Neutrophil (primary cell): ENCODE results near the gene E4F1.

ENCODE experiments used
- H3K27ac ChIP-seq: fragments of 200-600 bp; sonication (generic); 2 replicates; pipeline ENCODE4 v1.5.1; 2016; ENCODE audit warnings: mild to moderate bottlenecking, moderate library complexity
- H3K27me3 ChIP-seq: fragments of 200-600 bp; sonication (generic); 2 replicates; pipeline ENCODE4 v1.6.0; 2016; ENCODE audit warnings: mild to moderate bottlenecking
- H3K36me3 ChIP-seq: fragments of 200-600 bp; sonication (generic); 2 replicates; pipeline ENCODE4 v1.5.1; 2017
- H3K4me1 ChIP-seq, 2 experiments: fragments of 200-600 bp in 1 of 2; sonication (generic) in 1 of 2; 1 replicate in 1 of 2; 2 replicates in 1 of 2; pipeline versions ENCODE4 v1.5.1 to v1.6.1; 2013 to 2016; ENCODE audit warnings: low read depth in 1 of 2, low read length in 1 of 2, mild to moderate bottlenecking in 1 of 2, moderate library complexity in 1 of 2; ENCODE audit not compliant: control insufficient read depth in 1 of 2, insufficient read depth in 1 of 2
- H3K4me3 ChIP-seq, 2 experiments: fragments of 200-600 bp in 1 of 2; sonication (generic) in 1 of 2; 1 replicate in 1 of 2; 2 replicates in 1 of 2; pipeline ENCODE4 v1.5.1; 2013 to 2016; ENCODE audit warnings: low read depth in 1 of 2, low read length in 1 of 2, mild to moderate bottlenecking in 1 of 2, moderate library complexity in 1 of 2
- H3K9me3 ChIP-seq: fragments of 200-600 bp; sonication (generic); 2 replicates; pipeline ENCODE4 v1.5.1; 2016
- CTCF ChIP-seq: fragments of 200-600 bp; sonication (generic); IDR thresholded peaks from 2 replicates; pipeline ENCODE4 v1.5.1; 2016; ENCODE audit warnings: antibody characterized with exemption

E4F1 gene

GRCh38 chr16:2243031-2243528 is 19.7 kb downstream of the E4F1 start:
- no peaks in the 10 kb centered on the region for H3K9me3 ChIP-seq
- TF ChIP-seq CTCF = no peak
- H3K4me3 ChIP-seq = no peak overlapping the region
- no peak overlapping the region for H3K27ac ChIP-seq
- peaks cover 68% of the 10 kb centered on the region for H3K36me3 ChIP-seq
- H3K4me1 ChIP-seq = no peaks in the 10 kb centered on the region
- peaks cover 11% of the 10 kb centered on the region for H3K27me3 ChIP-seq

- H3K4me3 ChIP-seq = no peak overlapping the region
- no peaks in the 10 kb centered on the region for H3K4me1 ChIP-seq
- peaks cover 64% of the 10 kb centered on the region for H3K36me3 ChIP-seq
- H3K9me3 ChIP-seq = no peaks in the 10 kb centered on the region
- H3K27me3 ChIP-seq = peaks cover 4% of the 10 kb centered on the region
- no peak for TF ChIP-seq CTCF
- no peak overlapping the region for H3K27ac ChIP-seq
Measured at GRCh38 chr16:2243781-2244180, 20.4 kb downstream of the E4F1 start.

- H3K36me3 ChIP-seq = peaks cover 61% of the 10 kb centered on the region
- no peaks in the 10 kb centered on the region for H3K4me1 ChIP-seq
- no peaks in the 10 kb centered on the region for H3K9me3 ChIP-seq
- H3K27ac ChIP-seq = no peak overlapping the region
- no peak for TF ChIP-seq CTCF
- no peaks in the 10 kb centered on the region for H3K27me3 ChIP-seq
- no peak overlapping the region for H3K4me3 ChIP-seq
Measured at GRCh38 chr16:2244301-2244700, 20.9 kb downstream of the E4F1 start.

- H3K27me3 ChIP-seq = no peaks in the 10 kb centered on the region
- H3K9me3 ChIP-seq = no peaks in the 10 kb centered on the region
- no peak overlapping the region for H3K4me3 ChIP-seq
- H3K4me1 ChIP-seq = peaks cover 0 to 3% of the 10 kb centered on the region in 2 experiments
- no peak overlapping the region for H3K27ac ChIP-seq
- TF ChIP-seq CTCF = no peak
- peaks cover 52% of the 10 kb centered on the region for H3K36me3 ChIP-seq
Measured at GRCh38 chr16:2244926-2245795, 21.8 kb downstream of the E4F1 start.

- H3K36me3 ChIP-seq = peaks cover 45% of the 10 kb centered on the region
- no peak overlapping the region for H3K4me3 ChIP-seq
- peaks cover 8 to 12% of the 10 kb centered on the region in 2 experiments for H3K4me1 ChIP-seq
- no peaks in the 10 kb centered on the region for H3K27me3 ChIP-seq
- no peak for TF ChIP-seq CTCF
- H3K27ac ChIP-seq = no peak overlapping the region
- no peaks in the 10 kb centered on the region for H3K9me3 ChIP-seq
Measured at GRCh38 chr16:2246301-2246885, 23.0 kb downstream of the E4F1 start.
